Chondrocyte (in vitro differentiated cells): ENCODE measurements around the gene ST6GALNAC5. TPM values are rescaled to one million over a fixed set of nuclear protein-coding genes. Genes with fewer than 3 reads are reported as not detected.

Source experiments
- DNase-seq: peaks from one replicate; pipeline ENCODE4 v3.0.0; 2021; ENCODE audit warnings: mixed read lengths, low spot score
- H3K27ac Mint-ChIP-seq: one replicate; pipeline ENCODE4 v1.8.0; 2021; ENCODE audit warnings: mild to moderate bottlenecking, moderate library complexity, mixed read lengths; ENCODE audit not compliant: unreplicated experiment
- H3K27me3 Mint-ChIP-seq: 2 replicates; pipeline ENCODE4 v1.8.0; 2021; ENCODE audit warnings: low read depth, mixed read lengths
- H3K36me3 Mint-ChIP-seq: 2 replicates; pipeline ENCODE4 v1.8.0; 2021; ENCODE audit warnings: low read depth, mixed read lengths
- H3K4me1 Mint-ChIP-seq: 2 replicates; pipeline ENCODE4 v1.8.0; 2021; ENCODE audit warnings: low read depth, mild to moderate bottlenecking, mixed read lengths
- H3K4me3 Mint-ChIP-seq: one replicate; pipeline ENCODE4 v1.8.0; 2021; ENCODE audit warnings: mild to moderate bottlenecking, moderate library complexity, mixed read lengths; ENCODE audit not compliant: unreplicated experiment
- H3K9me3 Mint-ChIP-seq: 2 replicates; pipeline ENCODE4 v1.8.0; 2021; ENCODE audit warnings: low read depth, mixed read lengths
- total RNA-seq: library from RNA; stranded (reverse); gene quantifications from 3 replicates; pipeline ENCODE4 v1.2.1, GENCODE V29; 2021
- TF ChIP-seq, protein P1 (sequence below): fragments of 200-600 bp; sonication (generic); IDR thresholded peaks from 2 replicates; pipeline ENCODE4 v1.5.0; 2021; ENCODE audit warnings: antibody characterized with exemption, mild to moderate bottlenecking, moderate library complexity

ST6GALNAC5 gene
- total RNA-seq, 1 donor from 2014 or later = 7.3 TPM

DNA sequence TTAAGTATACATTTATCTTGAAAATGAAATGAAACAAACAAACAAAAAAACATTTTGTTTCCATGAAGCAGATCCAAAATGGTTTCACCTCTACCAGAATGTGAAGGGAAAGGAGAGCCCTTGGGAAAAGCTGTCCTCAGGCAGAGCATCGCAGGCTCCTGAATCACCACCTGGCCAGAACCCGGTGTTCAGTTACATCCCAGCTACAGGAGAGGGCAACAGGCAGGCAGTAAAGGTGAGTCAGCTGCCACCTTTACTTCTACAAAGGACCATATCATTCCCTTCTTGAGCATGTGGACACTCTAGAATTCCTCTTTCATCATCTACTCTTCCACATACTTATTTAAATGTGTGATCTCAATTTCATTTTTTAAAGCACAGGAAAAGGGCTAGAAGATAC, 200.7 kb downstream of the ST6GALNAC5 start:
- Mint-ChIP-seq H3K27me3 (no peaks in the 10 kb centered on the region), H3K36me3 (no peaks in the 10 kb centered on the region), H3K27ac (no peak overlapping the region), H3K4me3 (no peak overlapping the region), H3K9me3 (no peaks in the 10 kb centered on the region), H3K4me1 (no peaks in the 10 kb centered on the region)
- TF ChIP-seq, protein P1, sequence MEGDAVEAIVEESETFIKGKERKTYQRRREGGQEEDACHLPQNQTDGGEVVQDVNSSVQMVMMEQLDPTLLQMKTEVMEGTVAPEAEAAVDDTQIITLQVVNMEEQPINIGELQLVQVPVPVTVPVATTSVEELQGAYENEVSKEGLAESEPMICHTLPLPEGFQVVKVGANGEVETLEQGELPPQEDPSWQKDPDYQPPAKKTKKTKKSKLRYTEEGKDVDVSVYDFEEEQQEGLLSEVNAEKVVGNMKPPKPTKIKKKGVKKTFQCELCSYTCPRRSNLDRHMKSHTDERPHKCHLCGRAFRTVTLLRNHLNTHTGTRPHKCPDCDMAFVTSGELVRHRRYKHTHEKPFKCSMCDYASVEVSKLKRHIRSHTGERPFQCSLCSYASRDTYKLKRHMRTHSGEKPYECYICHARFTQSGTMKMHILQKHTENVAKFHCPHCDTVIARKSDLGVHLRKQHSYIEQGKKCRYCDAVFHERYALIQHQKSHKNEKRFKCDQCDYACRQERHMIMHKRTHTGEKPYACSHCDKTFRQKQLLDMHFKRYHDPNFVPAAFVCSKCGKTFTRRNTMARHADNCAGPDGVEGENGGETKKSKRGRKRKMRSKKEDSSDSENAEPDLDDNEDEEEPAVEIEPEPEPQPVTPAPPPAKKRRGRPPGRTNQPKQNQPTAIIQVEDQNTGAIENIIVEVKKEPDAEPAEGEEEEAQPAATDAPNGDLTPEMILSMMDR = no peak
- DNase-seq = no peak

DNA sequence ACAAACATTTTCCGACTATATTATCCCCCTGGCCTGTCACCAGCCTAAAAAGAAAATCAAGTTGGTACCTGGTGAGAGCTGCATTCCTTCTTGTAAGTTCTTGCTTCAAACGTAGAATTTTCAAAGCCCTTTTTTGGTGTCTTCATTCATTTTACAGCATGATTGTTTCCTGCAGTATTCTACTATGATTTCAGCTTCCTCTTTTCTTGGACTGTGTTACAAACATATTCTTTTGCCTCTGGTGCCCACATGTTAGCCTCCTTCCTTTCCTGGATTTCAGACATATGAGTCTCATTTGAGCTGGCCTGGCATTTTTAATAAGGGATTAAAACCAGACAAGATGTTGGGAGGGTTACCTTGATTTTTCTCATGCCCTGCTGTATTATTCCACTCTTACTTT, 209.5 kb downstream of the ST6GALNAC5 start:
- H3K4me3 Mint-ChIP-seq = no peak overlapping the region
- DNase-seq = no peak
- no peaks in the 10 kb centered on the region for H3K4me1 Mint-ChIP-seq
- peaks cover 3% of the 10 kb centered on the region for H3K36me3 Mint-ChIP-seq
- no peaks in the 10 kb centered on the region for H3K27me3 Mint-ChIP-seq
- TF ChIP-seq, protein P1 = no peak
- peaks cover 5% of the 10 kb centered on the region for H3K9me3 Mint-ChIP-seq
- H3K27ac Mint-ChIP-seq = no peak overlapping the region

DNA sequence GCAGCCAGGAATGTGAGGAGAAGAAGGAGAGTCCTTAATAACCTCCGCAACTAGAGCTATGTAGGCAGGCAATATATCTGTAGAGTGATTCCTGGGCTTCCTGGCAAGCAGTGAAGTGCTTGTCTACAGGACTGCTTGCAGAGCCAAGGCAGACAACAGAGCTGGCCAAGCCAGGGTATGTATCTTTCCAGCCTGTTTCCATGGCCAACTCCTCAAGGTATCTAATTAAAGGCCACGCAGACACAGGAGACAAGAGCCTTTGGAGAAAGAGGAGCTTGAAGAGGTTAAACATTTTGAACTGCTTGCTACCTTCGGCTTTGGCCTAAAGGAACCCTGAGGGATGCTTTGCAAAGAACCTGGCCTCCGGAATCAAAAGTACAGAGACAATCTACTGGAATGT, 214.6 kb downstream of the ST6GALNAC5 start:
- Mint-ChIP-seq H3K4me3 (no peak overlapping the region), H3K27ac (no peak overlapping the region), H3K9me3 (peaks cover 3% of the 10 kb centered on the region), H3K4me1 (no peaks in the 10 kb centered on the region), H3K36me3 (peaks cover 2% of the 10 kb centered on the region), H3K27me3 (no peaks in the 10 kb centered on the region)
- no peak for DNase-seq
- TF ChIP-seq, protein P1 = no peak

DNA sequence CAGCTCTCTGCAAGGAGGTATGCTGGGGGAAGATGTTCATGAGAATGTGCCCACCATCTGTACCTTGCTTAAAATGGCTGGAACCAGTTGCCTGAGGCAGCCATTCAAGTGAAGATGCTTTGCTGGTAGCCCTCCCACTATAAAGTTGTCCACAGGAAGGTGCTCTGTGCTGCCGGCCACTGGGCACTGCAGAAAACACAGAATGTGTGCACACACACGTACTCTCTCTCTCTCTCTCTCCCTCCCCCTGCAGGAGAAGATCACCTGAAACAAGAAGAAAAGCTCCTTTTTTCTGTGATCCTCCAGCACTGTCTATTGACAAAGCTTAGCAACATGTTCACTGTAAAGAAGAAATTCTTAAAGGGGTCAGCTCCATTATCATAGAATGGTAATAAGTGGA, 217.2 kb downstream of the ST6GALNAC5 start:
- Mint-ChIP-seq H3K27ac (no peak overlapping the region), H3K9me3 (peaks cover 3% of the 10 kb centered on the region), H3K4me3 (no peak overlapping the region), H3K4me1 (no peaks in the 10 kb centered on the region), H3K36me3 (peaks cover 4% of the 10 kb centered on the region), H3K27me3 (no peaks in the 10 kb centered on the region)
- TF ChIP-seq, protein P1 = no peak
- DNase-seq = no peak

DNA sequence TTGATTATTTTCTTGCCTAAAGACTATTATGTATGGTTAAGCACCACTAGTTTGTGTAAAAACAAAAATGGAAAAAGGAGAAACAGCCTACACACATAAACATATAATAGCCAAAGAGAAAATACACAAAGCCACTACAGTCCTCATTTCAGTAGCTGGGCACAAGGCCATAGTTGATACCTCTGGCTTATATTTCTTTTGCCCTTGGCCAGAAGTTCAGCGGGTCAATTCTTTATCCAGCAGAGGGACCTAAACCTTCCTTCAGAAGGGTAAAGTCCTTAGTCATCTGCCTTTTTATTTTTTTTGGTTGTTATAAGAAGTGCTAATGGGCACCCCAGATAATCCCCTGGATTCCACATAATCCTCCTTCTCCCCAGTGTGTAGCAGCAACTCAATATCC, 217.8 kb downstream of the ST6GALNAC5 start:
- no peak for DNase-seq
- H3K27me3 Mint-ChIP-seq = no peaks in the 10 kb centered on the region
- peaks cover 3% of the 10 kb centered on the region for H3K9me3 Mint-ChIP-seq
- H3K36me3 Mint-ChIP-seq = peaks cover 4% of the 10 kb centered on the region
- no peaks in the 10 kb centered on the region for H3K4me1 Mint-ChIP-seq
- H3K27ac Mint-ChIP-seq = no peak overlapping the region
- H3K4me3 Mint-ChIP-seq = no peak overlapping the region
- TF ChIP-seq, protein P1 = no peak
